Measurements from ENCODE around the gene OSBPL3.

Gene OSBPL3

DNA sequence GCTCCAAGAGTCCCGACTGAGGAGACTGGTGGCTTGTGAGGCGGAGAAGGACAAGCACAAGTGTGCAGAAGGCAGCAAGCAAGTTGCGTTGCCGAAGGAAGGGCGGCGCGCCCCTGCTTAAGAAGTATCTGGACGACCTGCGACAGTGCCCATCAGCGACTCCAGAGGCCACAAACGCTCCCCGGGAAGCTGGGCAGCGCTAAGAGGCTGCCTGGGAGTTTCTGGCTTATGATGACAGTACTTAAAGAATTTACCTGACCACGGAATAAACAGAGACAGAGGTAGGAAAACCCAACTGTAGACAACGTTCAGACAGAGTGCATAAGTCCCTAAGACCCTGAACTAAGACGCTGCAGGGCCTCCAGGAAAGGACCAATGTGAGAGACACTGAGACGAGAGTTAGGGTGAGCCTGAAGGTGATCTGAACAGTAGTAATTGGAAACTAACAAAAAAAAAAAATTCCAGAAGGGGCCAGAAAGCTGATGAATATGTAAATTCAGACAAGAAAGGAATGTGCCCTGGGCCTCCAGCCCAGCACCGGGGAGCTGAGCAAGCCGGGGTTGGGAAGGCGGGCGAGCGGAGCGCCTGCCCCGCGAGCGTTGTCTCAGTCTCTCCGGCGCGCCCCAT is 1.0 kb downstream of the OSBPL3 start:
- no peak for DNase-seq

- DNase-seq = no peak
Measured at GRCh38 chr7:24975644-24976260, 4.2 kb downstream of the OSBPL3 start.

GRCh38 chr7:24975172-24975571 is 4.8 kb downstream of the OSBPL3 start:
- DNase-seq = no peak

- no peak for DNase-seq
Measured at GRCh38 chr7:24974026-24974832, 5.7 kb downstream of the OSBPL3 start.

DNA sequence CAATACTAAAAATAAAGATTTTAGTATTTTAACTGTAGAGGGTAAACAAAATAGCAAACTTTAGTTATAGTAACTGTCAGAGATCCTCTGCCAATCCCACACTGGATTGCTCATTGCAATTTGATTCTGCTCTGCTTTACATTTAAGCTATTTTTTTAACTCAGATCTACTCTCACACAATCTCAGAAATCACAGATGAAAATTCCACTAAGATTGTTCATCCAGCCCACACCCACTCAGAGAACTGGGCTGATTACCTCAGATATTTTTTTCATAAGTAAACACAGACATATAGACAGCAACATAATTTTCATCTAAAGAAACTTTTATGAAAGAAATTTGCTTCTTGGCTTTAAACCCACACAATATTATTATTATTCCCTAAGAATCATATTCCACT is 7.0 kb downstream of the OSBPL3 start:
- no peak for DNase-seq

- DNase-seq = no peak
Measured at GRCh38 chr7:24972166-24972477, 7.9 kb downstream of the OSBPL3 start.

DNA sequence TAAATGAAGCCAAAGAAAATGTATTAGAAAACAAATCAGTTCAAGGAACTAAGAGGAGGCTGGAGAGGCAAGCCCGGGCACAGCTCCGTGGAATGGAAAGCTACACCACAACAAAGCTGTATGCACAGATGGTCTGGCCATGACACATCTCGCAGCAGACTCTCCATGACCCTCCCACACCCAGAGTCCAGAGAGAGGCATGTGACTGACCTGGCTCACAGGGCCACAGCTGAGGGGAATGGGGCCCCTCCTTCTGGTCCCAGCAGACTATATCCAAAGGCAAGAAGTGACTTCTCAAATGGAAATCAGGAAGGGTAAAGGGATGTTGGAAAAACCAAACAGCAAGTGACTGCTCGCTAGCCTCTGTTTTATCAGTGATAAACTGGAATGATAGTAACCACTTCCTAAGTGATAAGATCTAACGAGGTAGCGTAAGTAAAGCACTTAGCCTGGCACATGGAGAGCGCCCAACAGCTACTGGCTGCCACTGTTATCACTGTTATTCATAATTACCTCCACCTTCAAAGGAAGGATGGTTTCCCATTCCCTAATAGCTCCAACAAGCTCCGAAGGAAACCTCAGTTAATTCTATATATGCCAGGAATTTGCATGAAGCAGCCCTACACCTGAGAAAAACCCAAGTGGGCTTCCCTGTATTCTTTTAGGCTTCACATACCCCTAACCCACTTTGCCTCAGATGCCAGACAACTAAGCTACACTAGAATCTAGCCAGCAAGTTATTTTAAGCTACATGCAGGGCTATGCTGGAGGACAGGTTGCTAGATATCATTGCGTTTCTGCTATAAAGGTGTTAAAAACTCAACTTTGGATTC is 8.4 kb downstream of the OSBPL3 start:
- DNase-seq = peak; percentile 23

DNA sequence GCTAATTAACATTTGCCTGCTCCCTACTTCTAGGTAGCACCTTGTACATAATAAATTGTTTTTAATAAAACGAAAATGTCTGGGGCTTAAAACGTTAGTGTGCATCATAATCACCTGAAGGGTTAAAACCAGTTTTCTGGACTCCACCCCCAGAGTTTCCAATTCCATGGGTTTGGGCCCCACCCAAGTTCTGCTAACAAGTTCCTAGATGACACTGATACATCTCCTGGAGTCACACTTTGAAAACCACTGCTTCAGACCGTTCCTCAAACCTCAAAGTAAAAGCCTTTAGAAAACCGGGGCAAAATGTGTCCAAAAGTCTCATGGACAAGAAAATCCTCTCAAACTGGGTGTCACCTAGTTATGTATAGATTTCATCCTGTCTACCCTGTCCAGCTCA is 9.3 kb downstream of the OSBPL3 start:
- no peak for DNase-seq

GRCh38 chr7:24968165-24968564 is 11.8 kb downstream of the OSBPL3 start:
- no peak for DNase-seq

GRCh38 chr7:24967696-24968095 is 12.3 kb downstream of the OSBPL3 start:
- DNase-seq = no peak

GRCh38 chr7:24966802-24967201 is 13.2 kb downstream of the OSBPL3 start:
- no peak for DNase-seq

- DNase-seq = peak; percentile 21
Measured at GRCh38 chr7:24965831-24966708, 13.9 kb downstream of the OSBPL3 start.

DNA sequence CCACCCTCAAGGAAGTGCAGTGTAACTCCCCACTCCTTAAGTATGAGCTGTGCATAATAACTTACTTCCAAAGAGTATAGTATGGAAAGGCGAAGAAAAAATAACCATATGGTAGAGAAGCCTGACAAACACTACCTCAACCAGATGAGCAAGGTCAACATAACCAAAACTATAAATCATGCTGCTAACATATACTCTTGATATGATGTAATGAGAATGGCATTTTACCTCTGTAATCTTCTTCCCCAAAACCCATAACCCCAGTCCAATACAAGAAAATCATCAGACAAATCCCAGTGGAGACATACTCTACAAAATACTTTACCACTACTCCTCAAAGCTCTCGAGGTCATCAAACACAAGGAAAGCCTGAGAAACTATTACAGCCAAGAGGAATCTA is 15.8 kb downstream of the OSBPL3 start:
- DNase-seq = no peak

DNA sequence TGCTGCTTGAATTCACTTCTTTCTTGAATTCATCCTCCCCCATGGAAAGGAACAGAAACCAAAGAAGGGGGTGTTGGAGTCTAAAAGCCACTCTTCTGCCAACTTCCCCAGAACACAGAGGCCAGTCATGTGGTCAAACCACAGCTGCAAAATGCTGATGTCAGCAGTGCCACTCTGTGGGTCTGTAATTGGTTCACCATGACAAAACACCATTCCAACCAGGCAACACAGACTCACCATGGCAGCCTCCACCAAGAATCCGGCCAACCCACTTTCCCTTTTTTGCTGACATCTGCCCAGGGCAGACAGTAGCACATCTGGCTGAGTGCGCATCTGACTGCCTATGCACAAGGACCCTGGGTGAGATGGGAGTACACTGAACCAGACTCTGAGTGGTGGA is 16.8 kb downstream of the OSBPL3 start:
- peak; percentile 66 for DNase-seq

DNA sequence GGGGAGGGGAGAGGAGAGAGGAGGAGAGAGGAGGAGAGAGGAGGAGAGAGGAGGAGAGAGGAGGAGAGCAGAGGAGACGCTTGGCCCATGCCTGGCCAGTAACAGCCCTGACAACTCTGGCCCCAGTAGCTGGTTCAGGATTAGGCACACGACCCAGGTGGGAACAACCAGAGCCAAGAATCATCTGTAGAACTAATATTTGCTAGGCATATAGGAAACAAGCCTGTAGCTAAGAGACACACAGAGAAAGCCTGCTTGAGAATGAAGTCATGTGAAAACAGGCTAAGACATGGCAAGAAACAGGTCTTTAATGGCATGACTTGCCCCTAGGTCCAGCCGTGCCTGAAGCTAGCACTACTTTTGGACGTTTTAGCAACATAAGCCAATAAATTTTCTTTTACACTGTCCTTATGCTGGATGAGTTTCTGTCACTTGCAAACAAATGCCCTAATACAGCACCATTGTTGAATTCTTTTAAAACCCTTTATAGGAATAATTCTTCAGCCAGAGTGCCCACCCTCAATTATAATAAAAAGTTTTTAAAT is 17.5 kb downstream of the OSBPL3 start:
- no peak for DNase-seq

GRCh38 chr7:24959735-24960485 is 20.1 kb downstream of the OSBPL3 start:
- DNase-seq = no peak

DNA sequence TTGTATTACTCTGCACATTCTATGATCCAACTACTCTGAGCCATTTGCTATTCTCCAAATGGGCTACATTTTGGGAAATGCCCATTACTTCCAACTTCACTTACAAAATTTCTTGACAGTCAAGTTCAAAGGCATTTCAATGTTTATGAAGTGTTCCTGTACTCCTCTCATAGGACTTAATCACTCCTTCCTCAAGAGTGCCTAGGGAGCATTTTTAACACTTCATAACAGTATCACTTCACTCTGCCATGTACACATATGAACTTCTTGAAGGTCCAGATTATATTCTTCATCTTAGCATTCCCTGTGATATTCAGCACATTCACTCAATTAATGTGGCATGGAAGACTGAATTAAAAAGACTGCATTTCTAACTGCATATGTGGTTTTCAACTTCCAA is 21.6 kb downstream of the OSBPL3 start:
- DNase-seq = no peak

- no peak for DNase-seq
Measured at GRCh38 chr7:24956021-24956420, 24.0 kb downstream of the OSBPL3 start.

DNA sequence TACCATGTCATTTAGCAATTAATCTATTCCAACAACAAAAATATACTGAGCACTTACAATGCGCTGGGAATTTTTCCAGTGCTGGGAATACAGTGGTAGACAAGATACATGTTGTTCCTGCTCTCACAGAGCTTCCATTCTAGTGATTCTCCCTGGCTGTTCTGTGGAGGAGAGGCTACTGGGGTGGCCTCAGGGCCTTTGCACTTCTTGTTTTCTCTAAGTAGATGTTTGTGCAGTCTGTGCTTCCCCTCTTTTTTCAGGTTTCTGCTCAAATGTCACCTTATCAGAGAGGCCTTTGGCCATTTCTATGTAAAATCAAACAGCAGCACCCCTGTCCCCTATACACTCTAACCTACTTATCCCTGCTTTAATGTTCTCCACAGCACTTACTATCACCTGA is 24.7 kb downstream of the OSBPL3 start:
- no peak for DNase-seq

DNA sequence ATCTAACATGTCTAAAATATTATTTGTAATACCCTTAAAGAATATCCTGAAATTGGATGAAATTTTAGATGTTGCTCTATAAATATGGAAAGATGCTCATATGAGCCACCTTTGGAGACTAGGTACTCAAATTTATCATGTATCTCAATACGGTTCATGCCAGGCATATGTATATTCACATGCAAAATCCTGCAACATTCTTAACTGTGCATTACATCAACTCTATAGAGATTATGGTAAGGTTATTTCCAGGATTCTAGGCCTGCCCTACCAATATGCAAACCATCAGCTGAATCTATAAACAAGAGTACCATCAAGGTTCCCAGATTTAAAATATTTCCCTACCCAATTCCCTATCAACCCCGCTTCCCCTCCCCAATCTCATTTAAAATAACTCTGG is 27.5 kb downstream of the OSBPL3 start:
- DNase-seq = no peak

- DNase-seq = no peak
Measured at GRCh38 chr7:24951441-24951980, 28.5 kb downstream of the OSBPL3 start.
